Measurements from ENCODE around the gene CEP83. TPM values are rescaled to one million over a fixed set of nuclear protein-coding genes. Genes with fewer than 3 reads are reported as not detected.

The CEP83 gene
- total and polyA plus RNA-seq, 8 donors, result 11.9 to 46.1 (median 38.8) TPM

GRCh38 chr12:94260017-94260416 is 199.7 kb downstream of the CEP83 start:
- intact Hi-C loops (cut with DNase I), result no loop called here
- Histone ChIP-seq H3K9me3 (no peaks in the 10 kb centered on the region), H3K4me1 (peaks cover 23 to 42% of the 10 kb centered on the region in 2 donors), H3K27ac (no peak overlapping the region), H3K27me3 (no peaks in the 10 kb centered on the region), H3K4me3 (no peak overlapping the region), H3K36me3 (peaks cover 0 to 32% of the 10 kb centered on the region in 2 donors)
- no peak for TF ChIP-seq CTCF (IDR thresholded peaks at IDR 0.05)
- DNase-seq (no peak), ATAC-seq (no peak)

- no peak for DNase-seq
- Histone ChIP-seq H3K27ac (no peak overlapping the region), H3K4me1 (peaks cover 19 to 32% of the 10 kb centered on the region in 2 donors), H3K36me3 (peaks cover 0 to 38% of the 10 kb centered on the region in 2 donors), H3K27me3 (no peaks in the 10 kb centered on the region), H3K9me3 (no peaks in the 10 kb centered on the region), H3K4me3 (no peak overlapping the region)
- intact Hi-C loops (cut with DNase I), result no loop called here
- no peak for TF ChIP-seq CTCF (IDR thresholded peaks at IDR 0.05)
- ATAC-seq, result no peak
Measured at GRCh38 chr12:94258593-94258992, 201.1 kb downstream of the CEP83 start.

Other genes with a start within 250 kb of the CEP83 start
- gene TMCC3, start 190.7 kb upstream of the CEP83 start, total RNA-seq, result 10 to 100 TPM in 1 of 2 donors, 1 to 10 TPM in 1; 3.7 to 11.4 TPM
- gene TMCC3, start 190.7 kb upstream of the CEP83 start, polyA plus RNA-seq (ENCODE audit: insufficient read length in 6 of 6), result 1 to 10 TPM; 4.5 to 7.7 (median 6.8) TPM

All from left lung (tissue), 10 donors.